GM19467 (cell line): ENCODE measurements around the gene PTPN21.
"Not testable (repeated sequence)": the region's sequence is repeated elsewhere in the genome, so short reads cannot be mapped to it uniquely, and the experiment has no call there.

Experiments used
- ATAC-seq: cut with Tn5 transposase; IDR thresholded peaks from one replicate; pipeline ENCODE4 v1.9.1; 2021; ENCODE audit warnings: mild to moderate bottlenecking, moderate library complexity; ENCODE audit not compliant: unreplicated experiment

The PTPN21 gene

GRCh38 chr14:88552876-88553275 lies 1.9 kb downstream of the PTPN21 start:
- no peak for ATAC-seq

- ATAC-seq: no peak
These were observed 2.8 kb downstream of the PTPN21 start for GRCh38 chr14:88551980-88552431.

- no peak for ATAC-seq
These were observed 3.5 kb downstream of the PTPN21 start for GRCh38 chr14:88551094-88551870.

GRCh38 chr14:88550078-88550477 lies 4.7 kb downstream of the PTPN21 start:
- ATAC-seq: no peak

GRCh38 chr14:88547386-88547780 lies 7.4 kb downstream of the PTPN21 start:
- no peak for ATAC-seq

GRCh38 chr14:88546621-88547385 lies 8.0 kb downstream of the PTPN21 start:
- ATAC-seq: no peak

- ATAC-seq: no peak
These were observed 9.6 kb downstream of the PTPN21 start for GRCh38 chr14:88545256-88545655.

- no peak for ATAC-seq
These were observed 11.7 kb downstream of the PTPN21 start for GRCh38 chr14:88542857-88543795.

- ATAC-seq: no peak
These were observed 13.5 kb downstream of the PTPN21 start for GRCh38 chr14:88541324-88541723.

- ATAC-seq: no peak
These were observed 19.0 kb downstream of the PTPN21 start for GRCh38 chr14:88535813-88536212.

- ATAC-seq: no peak
These were observed 19.7 kb downstream of the PTPN21 start for GRCh38 chr14:88535149-88535548.

GRCh38 chr14:88533064-88533602 lies 21.7 kb downstream of the PTPN21 start:
- ATAC-seq: no peak

GRCh38 chr14:88529889-88530288 lies 24.9 kb downstream of the PTPN21 start:
- ATAC-seq: not testable (repeated sequence)

GRCh38 chr14:88522393-88522792 lies 32.4 kb downstream of the PTPN21 start:
- no peak for ATAC-seq

GRCh38 chr14:88521818-88522217 lies 33.0 kb downstream of the PTPN21 start:
- ATAC-seq: no peak

GRCh38 chr14:88519907-88520306 lies 34.9 kb downstream of the PTPN21 start:
- no peak for ATAC-seq

GRCh38 chr14:88518592-88519512 lies 36.0 kb downstream of the PTPN21 start:
- ATAC-seq: no peak

- ATAC-seq: no peak
These were observed 37.9 kb downstream of the PTPN21 start for GRCh38 chr14:88516861-88517357.

GRCh38 chr14:88515499-88516221 lies 39.1 kb downstream of the PTPN21 start:
- ATAC-seq: no peak
